Effector memory CD4-positive, alpha-beta T cell (primary cell): ENCODE results near the gene NOD1.

Experiments
- DNase-seq, 3 donors: peaks; one replicate each; pipeline ENCODE4 v3.0.0-alpha.2; 2020
- H3K27ac ChIP-seq: 2 replicates; pipeline ENCODE4 v1.7.0; 2013; ENCODE audit warnings: mild to moderate bottlenecking, low read length, moderate library complexity; ENCODE audit not compliant: insufficient read depth, poor library complexity, severe bottlenecking
- H3K27me3 ChIP-seq: replicated peaks from 2 replicates; pipeline ENCODE4 v1.7.0; 2013; ENCODE audit warnings: mild to moderate bottlenecking, low read length; ENCODE audit not compliant: insufficient read depth, control insufficient read depth, poor library complexity, severe bottlenecking
- H3K36me3 ChIP-seq: 2 replicates; pipeline ENCODE4 v1.7.0; 2013; ENCODE audit warnings: mild to moderate bottlenecking, low read length, moderate library complexity; ENCODE audit not compliant: control insufficient read depth, insufficient read depth
- H3K4me1 ChIP-seq: 2 replicates; pipeline ENCODE4 v1.7.0; 2013; ENCODE audit warnings: low read length, mild to moderate bottlenecking; ENCODE audit not compliant: control insufficient read depth, insufficient read depth, poor library complexity, severe bottlenecking
- H3K4me3 ChIP-seq: 2 replicates; pipeline ENCODE4 v1.7.0; 2013; ENCODE audit warnings: low read length, low read depth, mild to moderate bottlenecking; ENCODE audit not compliant: insufficient read depth, poor library complexity, severe bottlenecking
- H3K9me3 ChIP-seq: 2 replicates; pipeline ENCODE4 v1.7.0; 2013; ENCODE audit warnings: mild to moderate bottlenecking, low read length, moderate library complexity; ENCODE audit not compliant: control insufficient read depth

NOD1 gene

DNA sequence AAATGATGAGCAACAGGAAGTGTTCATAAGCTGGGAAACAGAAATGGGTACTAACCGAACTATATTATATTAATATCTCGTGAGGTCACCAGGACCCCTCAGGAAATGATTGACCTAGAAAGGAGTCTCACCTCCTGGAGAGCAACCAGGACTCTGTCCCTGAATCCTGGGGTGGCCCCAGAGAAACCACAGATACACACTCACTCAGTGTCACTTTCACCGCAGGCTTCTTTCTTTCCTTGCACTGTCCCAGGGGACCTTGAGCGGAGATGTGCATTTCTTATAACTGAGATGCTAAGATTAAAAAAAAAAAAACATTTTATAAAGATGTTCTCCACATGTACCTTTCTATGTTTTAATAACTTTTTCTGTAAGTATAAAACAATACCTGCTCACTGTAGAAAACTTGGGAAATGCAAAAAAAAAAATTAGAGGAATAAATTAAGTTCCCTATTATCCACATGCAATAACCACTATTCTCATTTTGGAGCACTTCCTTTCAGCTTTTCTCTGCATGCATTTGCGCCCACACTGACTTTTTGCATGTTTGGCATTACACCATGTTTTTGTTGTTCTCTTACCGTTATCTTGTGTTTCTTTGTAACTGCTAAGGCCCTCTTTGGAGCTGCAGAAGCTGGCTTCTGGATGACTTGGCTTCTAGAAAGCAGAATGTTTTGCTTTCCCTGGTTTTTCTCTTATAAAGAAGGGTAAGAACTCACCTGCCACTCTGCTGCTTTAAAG lies 15.0 kb downstream of the NOD1 start:
- Histone ChIP-seq H3K27ac (no peak overlapping the region), H3K4me3 (no peak overlapping the region), H3K27me3 (no peaks in the 10 kb centered on the region), H3K9me3 (no peaks in the 10 kb centered on the region), H3K4me1 (no peaks in the 10 kb centered on the region), H3K36me3 (no peaks in the 10 kb centered on the region)
- DNase-seq, result no peak

DNA sequence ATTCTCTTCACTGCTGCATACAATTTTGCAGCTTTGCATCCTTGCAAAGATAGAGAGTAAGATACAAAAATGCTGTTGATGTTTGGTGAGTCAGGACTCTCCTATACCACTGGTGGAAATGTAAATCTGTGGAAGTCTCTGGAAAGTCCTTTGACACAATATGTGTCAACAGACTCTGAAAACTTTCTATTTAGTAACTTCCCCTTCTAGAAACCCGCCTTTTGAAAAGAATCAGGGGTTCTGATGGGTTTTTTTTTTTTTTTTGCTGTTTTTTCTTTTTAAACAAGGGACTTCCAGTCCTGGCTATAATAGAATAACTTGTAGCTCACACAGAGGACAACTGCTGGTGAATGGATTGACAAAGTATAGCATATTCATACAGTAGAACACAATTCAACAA lies 16.4 kb downstream of the NOD1 start:
- DNase-seq, result no peak
- H3K4me1 ChIP-seq, result no peaks in the 10 kb centered on the region
- no peak overlapping the region for H3K27ac ChIP-seq
- H3K36me3 ChIP-seq, result no peaks in the 10 kb centered on the region
- no peaks in the 10 kb centered on the region for H3K9me3 ChIP-seq
- H3K27me3 ChIP-seq, result no peaks in the 10 kb centered on the region
- no peak overlapping the region for H3K4me3 ChIP-seq

DNA sequence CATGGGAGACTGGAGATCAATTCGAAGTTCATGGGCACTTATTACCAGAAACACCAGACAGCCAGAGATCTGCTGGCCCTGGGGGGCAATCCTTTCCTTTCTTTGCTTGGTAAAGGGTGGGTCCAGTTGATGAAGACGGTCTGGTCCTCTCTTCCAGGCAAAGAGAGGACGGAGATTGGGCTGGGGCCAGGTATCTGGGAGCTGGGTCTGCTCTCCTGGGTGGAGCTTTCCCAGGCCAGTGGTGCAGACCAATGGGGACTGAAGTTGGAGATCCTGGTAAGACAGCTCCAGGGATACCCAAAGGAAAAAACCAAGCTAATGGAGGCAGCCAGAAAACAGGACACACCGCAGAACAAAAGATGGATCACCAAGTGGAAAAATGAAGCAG lies 18.3 kb downstream of the NOD1 start:
- no peaks in the 10 kb centered on the region for H3K27me3 ChIP-seq
- peaks cover 13% of the 10 kb centered on the region for H3K36me3 ChIP-seq
- H3K27ac ChIP-seq, result no peak overlapping the region
- no peak for DNase-seq
- no peaks in the 10 kb centered on the region for H3K4me1 ChIP-seq
- H3K4me3 ChIP-seq, result no peak overlapping the region
- no peaks in the 10 kb centered on the region for H3K9me3 ChIP-seq

GRCh38 chr7:30459591-30460245 lies 18.9 kb downstream of the NOD1 start:
- Histone ChIP-seq H3K4me3 (no peak overlapping the region), H3K27me3 (no peaks in the 10 kb centered on the region), H3K4me1 (no peaks in the 10 kb centered on the region), H3K36me3 (peaks cover 18% of the 10 kb centered on the region), H3K9me3 (no peaks in the 10 kb centered on the region), H3K27ac (no peak overlapping the region)
- DNase-seq, result no peak

GRCh38 chr7:30458311-30458710 lies 20.3 kb downstream of the NOD1 start:
- no peak for DNase-seq
- Histone ChIP-seq H3K4me1 (no peaks in the 10 kb centered on the region), H3K27me3 (no peaks in the 10 kb centered on the region), H3K9me3 (no peaks in the 10 kb centered on the region), H3K36me3 (peaks cover 20% of the 10 kb centered on the region), H3K4me3 (no peak overlapping the region), H3K27ac (no peak overlapping the region)

GRCh38 chr7:30453921-30454320 lies 24.7 kb downstream of the NOD1 start:
- no peak for DNase-seq
- H3K4me1 ChIP-seq, result no peaks in the 10 kb centered on the region
- H3K36me3 ChIP-seq, result peaks cover 54% of the 10 kb centered on the region
- no peak overlapping the region for H3K27ac ChIP-seq
- H3K9me3 ChIP-seq, result no peaks in the 10 kb centered on the region
- H3K27me3 ChIP-seq, result no peaks in the 10 kb centered on the region
- no peak overlapping the region for H3K4me3 ChIP-seq

DNA sequence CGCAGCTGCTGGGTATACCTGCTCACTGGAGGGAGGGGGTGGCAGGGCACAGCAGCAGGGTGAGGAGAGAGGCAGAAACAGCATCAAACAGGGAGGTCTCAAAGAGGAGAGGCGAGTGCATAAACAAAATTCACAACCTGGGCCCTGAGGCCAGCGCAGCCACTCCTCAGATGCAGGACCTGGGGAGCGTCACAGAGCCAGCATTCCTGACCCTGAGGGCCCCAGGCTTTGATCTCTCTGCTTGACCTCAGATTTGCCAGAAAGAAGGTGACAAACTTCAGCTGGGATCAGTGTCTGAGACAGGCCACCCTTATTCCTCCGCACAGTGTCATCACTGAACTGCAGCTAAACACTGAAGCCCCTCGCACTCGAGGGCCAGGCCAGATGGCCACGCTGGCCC lies 25.6 kb downstream of the NOD1 start:
- H3K4me3 ChIP-seq, result no peak overlapping the region
- no peak overlapping the region for H3K27ac ChIP-seq
- no peaks in the 10 kb centered on the region for H3K4me1 ChIP-seq
- peaks cover 63% of the 10 kb centered on the region for H3K36me3 ChIP-seq
- DNase-seq, result no peak
- no peaks in the 10 kb centered on the region for H3K27me3 ChIP-seq
- no peaks in the 10 kb centered on the region for H3K9me3 ChIP-seq

GRCh38 chr7:30452280-30452930 lies 26.2 kb downstream of the NOD1 start:
- H3K36me3 ChIP-seq, result peaks cover 67% of the 10 kb centered on the region
- no peaks in the 10 kb centered on the region for H3K27me3 ChIP-seq
- H3K27ac ChIP-seq, result no peak overlapping the region
- H3K9me3 ChIP-seq, result no peaks in the 10 kb centered on the region
- no peaks in the 10 kb centered on the region for H3K4me1 ChIP-seq
- no peak for DNase-seq
- no peak overlapping the region for H3K4me3 ChIP-seq

DNA sequence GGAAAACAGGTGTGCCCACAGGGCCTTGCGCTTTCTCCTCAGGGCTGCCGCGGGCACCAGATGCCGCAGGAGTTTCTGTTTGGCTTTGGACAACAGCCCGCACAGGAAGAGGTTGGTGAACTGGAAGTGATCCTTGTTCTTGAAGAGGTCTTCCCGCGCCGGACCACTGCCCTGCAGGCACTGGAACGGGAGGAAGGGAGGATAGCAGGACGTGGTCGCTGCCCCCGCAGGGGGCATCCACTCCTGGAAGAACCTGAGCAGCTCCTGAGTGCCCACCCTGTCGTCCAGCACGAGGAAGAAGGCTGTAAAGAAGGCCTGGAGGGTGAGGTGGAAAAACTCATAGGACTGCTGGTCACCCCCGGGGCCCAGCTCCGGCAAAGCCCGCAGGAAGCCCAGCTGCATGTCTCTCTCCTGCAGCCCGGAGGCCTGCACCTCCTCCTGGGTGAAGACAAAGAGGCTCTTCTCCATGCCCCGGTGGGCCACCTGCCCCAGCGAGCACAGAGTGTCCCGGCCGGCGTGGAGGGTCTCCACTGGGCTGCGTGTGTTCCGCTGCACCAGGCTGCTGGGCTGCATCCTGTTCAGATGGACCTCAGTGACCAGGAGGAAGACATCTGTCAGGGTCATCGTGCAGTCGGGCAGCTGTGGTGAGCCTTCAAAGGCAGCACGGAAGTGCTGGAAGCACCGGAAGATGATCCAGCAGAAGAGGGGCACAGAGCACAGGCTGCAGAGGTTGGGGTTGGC lies 26.9 kb downstream of the NOD1 start:
- H3K27ac ChIP-seq, result no peak overlapping the region
- H3K4me1 ChIP-seq, result no peaks in the 10 kb centered on the region
- H3K9me3 ChIP-seq, result no peaks in the 10 kb centered on the region
- no peak for DNase-seq
- no peaks in the 10 kb centered on the region for H3K27me3 ChIP-seq
- H3K36me3 ChIP-seq, result peaks cover 71% of the 10 kb centered on the region
- no peak overlapping the region for H3K4me3 ChIP-seq
